ENCODE data around the gene B3GNT3. TPM values are rescaled to one million over a fixed set of nuclear protein-coding genes. Genes with fewer than 3 reads are reported as not detected.
A peak's percentile ranks its signal among the peaks of the same experiment; 100 is the strongest.

B3GNT3 gene
- total and polyA plus RNA-seq, 2 donors, result 5.7 to 6.5 TPM

- H3K4me1 ChIP-seq (ENCODE audit: insufficient read depth), result no peaks in the 10 kb centered on the region
- 12% methylated on average over 56 of the region's 56 CpGs for WGBS
- peak; percentile 90 for DNase-seq (ENCODE audit: extremely low spot score)
- peak overlapping the region; percentile 0 for H3K4me3 ChIP-seq (ENCODE audit: low read depth, low read length)
- H3K36me3 ChIP-seq (ENCODE audit: insufficient read depth), result no peaks in the 10 kb centered on the region
- no peak overlapping the region for H3K27ac ChIP-seq (ENCODE audit: low read depth)
Measured at GRCh38 chr19:17841810-17842662, 47.1 kb downstream of the B3GNT3 start.

- no peaks in the 10 kb centered on the region for H3K4me1 ChIP-seq (ENCODE audit: insufficient read depth)
- DNase-seq (ENCODE audit: extremely low spot score), result no peak
- H3K36me3 ChIP-seq (ENCODE audit: insufficient read depth), result no peaks in the 10 kb centered on the region
- 72% methylated on average over 20 of the region's 20 CpGs for WGBS
- no peak overlapping the region for H3K27ac ChIP-seq (ENCODE audit: low read depth)
- peak overlapping the region; percentile 0 for H3K4me3 ChIP-seq (ENCODE audit: low read depth, low read length)
Measured at GRCh38 chr19:17842663-17843291, 47.8 kb downstream of the B3GNT3 start.

- no peak overlapping the region for H3K4me3 ChIP-seq (ENCODE audit: low read depth, low read length)
- DNase-seq (ENCODE audit: extremely low spot score), result no peak
- H3K36me3 ChIP-seq (ENCODE audit: insufficient read depth), result no peaks in the 10 kb centered on the region
- no peak overlapping the region for H3K27ac ChIP-seq (ENCODE audit: low read depth)
- WGBS, result 88% methylated on average over 9 of the region's 9 CpGs
- no peaks in the 10 kb centered on the region for H3K4me1 ChIP-seq (ENCODE audit: insufficient read depth)
Measured at GRCh38 chr19:17843292-17843827, 48.4 kb downstream of the B3GNT3 start.

- Histone ChIP-seq H3K4me1 (ENCODE audit: insufficient read depth) (no peaks in the 10 kb centered on the region), H3K4me3 (ENCODE audit: low read depth, low read length) (no peak overlapping the region), H3K36me3 (ENCODE audit: insufficient read depth) (no peaks in the 10 kb centered on the region), H3K27ac (ENCODE audit: low read depth) (no peak overlapping the region)
- no peak for DNase-seq (ENCODE audit: extremely low spot score)
- 82% methylated on average over 14 of the region's 14 CpGs for WGBS
Measured at GRCh38 chr19:17843908-17844490, 49.1 kb downstream of the B3GNT3 start.

DNA sequence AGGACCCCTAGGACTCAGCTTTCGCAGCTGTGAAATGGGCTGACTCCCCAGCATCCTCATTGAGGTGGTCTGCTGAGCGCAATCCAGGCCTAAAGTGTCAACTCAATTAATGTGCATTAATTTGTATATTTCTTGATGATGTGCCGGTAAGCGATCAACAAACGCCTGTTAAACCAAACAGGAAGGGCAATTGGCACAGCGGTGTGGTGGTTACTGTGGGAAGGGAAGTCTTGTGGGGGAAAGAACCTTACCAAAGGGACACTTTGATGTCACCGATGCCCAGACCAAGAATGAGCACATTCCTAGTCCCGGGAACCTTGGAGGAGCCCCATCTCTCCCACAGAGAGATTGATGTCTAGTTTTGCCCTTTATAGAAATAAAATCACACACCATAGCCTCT lies 51.2 kb downstream of the B3GNT3 start:
- Histone ChIP-seq H3K4me1 (ENCODE audit: insufficient read depth) (no peaks in the 10 kb centered on the region), H3K4me3 (ENCODE audit: low read depth, low read length) (no peak overlapping the region), H3K36me3 (ENCODE audit: insufficient read depth) (no peaks in the 10 kb centered on the region), H3K27ac (ENCODE audit: low read depth) (no peak overlapping the region)
- 83% methylated on average over 8 of the region's 8 CpGs for WGBS
- DNase-seq (ENCODE audit: extremely low spot score), result no peak

DNA sequence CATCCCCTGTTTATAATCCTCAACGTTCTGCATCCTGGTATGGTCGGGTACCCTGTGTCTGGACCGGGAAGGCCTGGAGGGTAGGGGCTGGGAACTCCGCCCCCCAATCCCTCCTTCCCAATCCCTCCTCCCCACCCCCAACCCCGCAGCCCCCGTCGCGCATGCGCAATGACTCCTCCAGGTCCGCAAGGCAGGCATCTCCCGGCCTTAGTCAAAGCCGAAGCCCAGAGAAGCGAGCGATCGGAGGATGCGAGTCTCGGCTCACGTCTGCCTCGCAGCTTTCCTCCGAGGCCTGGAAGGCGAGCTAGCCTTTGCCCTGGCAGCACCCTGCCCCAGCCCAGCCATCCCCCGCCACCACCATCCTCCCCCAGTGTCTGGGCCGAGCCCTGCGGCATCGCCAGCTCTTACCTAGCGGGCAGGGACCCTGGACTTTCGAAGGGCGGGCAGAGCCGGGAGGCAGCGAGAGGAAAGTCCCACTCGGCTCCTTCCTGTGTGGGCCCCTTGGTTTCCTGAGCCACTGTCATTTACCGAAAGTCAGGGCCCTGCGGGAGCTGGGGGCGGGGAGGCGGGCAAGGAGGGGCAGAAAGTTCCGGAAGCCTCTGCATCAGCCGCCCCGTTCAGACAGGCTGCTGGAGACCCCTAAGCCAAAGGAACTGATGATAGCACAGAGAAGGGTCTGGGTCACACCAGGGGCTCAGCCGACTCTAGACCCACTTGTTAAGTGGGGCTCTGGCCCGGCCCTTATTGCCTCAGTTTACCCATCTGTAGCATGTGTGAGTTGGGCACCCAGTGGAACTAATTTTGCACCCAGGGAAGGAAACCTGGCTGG lies 52.8 kb downstream of the B3GNT3 start, which contains the start of gene JAK3:
Gene JAK3 (minus strand): TSS at position 445 of the 829 bp plus-strand sequence. CDS start 3,565 bp downstream, outside the sequence.
- Histone ChIP-seq H3K4me3 (ENCODE audit: low read depth, low read length) (peak within 1 kb of the TSS; percentile 21), H3K36me3 (ENCODE audit: insufficient read depth) (no peaks in the 10 kb centered on the region), H3K27ac (ENCODE audit: low read depth) (peak within 1 kb of the TSS; percentile 14), H3K4me1 (ENCODE audit: insufficient read depth) (no peaks in the 10 kb centered on the region)
- WGBS, result 9% methylated on average over 40 of the region's 40 CpGs
- peak; percentile 62 for DNase-seq (ENCODE audit: extremely low spot score)

DNA sequence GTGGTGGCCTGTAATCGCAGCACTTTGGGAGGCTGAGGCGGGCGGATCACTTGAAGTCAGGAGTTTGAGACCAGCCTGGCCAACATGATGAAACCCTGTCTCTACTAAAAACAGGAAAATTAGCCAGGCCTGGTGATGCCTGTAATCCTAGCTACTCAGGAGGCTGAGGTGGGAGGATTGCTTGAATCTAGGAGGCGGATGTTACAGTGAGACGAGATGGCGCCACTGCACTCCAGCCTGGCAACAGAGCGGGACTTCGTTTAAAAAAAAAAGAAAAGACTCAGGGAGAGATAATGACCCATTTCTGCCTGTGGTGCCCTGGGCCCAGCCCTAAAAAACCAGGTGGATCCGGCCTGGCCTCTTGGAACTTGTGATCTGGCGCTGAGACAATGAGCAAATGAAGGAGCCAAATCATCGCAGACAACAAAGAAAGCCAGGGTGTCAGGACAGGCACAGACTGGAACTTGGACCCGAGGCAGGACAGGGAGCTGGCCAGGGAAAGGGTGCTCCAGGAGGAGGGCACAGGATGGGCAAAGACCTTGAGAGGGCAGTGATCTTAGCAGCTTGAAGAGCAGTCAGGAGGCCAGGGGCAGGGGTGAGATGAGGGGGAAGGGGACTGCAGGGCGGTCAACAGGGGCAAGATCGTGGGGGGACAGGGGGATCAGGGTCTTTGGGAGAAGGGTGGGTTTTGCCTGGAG lies 53.8 kb downstream of the B3GNT3 start:
- 84% methylated on average over 14 of the region's 14 CpGs for WGBS
- H3K27ac ChIP-seq (ENCODE audit: low read depth), result no peak overlapping the region
- no peak overlapping the region for H3K4me3 ChIP-seq (ENCODE audit: low read depth, low read length)
- DNase-seq (ENCODE audit: extremely low spot score), result no peak
- H3K4me1 ChIP-seq (ENCODE audit: insufficient read depth), result no peaks in the 10 kb centered on the region
- H3K36me3 ChIP-seq (ENCODE audit: insufficient read depth), result no peaks in the 10 kb centered on the region

DNA sequence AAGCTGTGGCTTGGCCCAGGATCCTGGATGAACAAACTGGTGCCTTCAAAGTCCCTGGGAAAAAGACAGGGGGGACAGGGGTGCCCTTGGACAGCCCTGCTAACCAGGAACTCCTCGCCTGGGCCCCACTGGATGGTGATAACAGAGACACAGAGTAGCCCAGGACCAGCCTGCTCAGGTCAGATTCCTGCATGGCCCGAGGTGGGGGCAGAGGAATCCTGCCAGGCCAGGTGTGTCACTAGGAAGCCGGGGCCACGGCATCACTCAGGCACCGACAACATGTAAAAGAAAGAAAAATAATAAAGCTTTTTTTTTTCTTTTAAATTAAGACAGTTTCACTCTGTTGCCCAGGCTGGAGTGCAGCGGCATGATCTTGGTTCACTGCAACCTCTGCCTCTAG lies 59.1 kb downstream of the B3GNT3 start:
- no peak for DNase-seq (ENCODE audit: extremely low spot score)
- Histone ChIP-seq H3K4me3 (ENCODE audit: low read depth, low read length) (no peak overlapping the region), H3K36me3 (ENCODE audit: insufficient read depth) (no peaks in the 10 kb centered on the region), H3K27ac (ENCODE audit: low read depth) (no peak overlapping the region), H3K4me1 (ENCODE audit: insufficient read depth) (no peaks in the 10 kb centered on the region)
- WGBS, result 80% methylated on average over 6 of the region's 6 CpGs

- H3K27ac ChIP-seq (ENCODE audit: low read depth), result no peak overlapping the region
- no peak overlapping the region for H3K4me3 ChIP-seq (ENCODE audit: low read depth, low read length)
- no peaks in the 10 kb centered on the region for H3K4me1 ChIP-seq (ENCODE audit: insufficient read depth)
- H3K36me3 ChIP-seq (ENCODE audit: insufficient read depth), result no peaks in the 10 kb centered on the region
- DNase-seq (ENCODE audit: extremely low spot score), result no peak
- WGBS, result 14% methylated on average over 29 of the region's 29 CpGs
Measured at GRCh38 chr19:17855280-17856152, 60.6 kb downstream of the B3GNT3 start.

DNA sequence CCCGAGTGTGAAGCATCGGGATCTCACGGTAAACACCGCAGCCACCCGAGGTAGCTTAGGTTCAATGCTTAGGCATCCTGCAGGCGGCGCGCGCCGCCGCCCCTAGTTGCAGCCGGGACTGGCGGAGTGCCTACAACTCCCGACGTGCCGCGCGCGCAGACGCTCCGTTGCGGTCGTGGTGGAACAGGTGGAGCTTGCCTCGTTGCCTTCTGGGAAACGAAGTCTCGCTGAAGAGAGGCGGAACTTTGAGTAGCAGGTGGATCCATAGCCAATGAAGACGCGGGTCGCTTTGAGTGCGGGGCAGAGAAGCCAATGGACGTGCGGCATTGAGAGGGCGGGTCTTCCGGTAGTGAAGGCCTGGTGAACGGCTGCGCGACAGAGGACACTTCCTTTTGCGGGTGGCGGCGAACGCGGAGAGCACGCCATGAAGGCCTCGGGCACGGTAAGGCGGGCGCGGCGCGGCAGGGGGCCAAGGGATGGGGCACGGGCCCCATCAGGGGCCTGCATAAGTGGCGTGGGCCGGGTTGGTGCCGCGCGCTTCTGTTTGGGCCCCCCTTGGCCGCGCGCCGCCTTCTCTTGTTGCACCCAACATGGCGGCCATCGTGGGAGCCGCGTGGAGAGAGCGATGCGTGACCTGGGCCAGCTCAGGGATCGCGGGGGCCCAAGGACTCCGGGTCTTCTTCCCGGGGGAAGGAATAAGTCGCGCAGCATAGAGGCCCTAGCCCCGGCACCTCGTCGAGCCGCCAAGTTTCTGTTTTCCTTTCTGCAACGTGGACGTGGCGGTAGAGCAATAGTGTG lies 64.8 kb downstream of the B3GNT3 start, which contains the start of gene RPL18A:
Gene RPL18A (plus strand): TSS at position 378 of the 798 bp plus-strand sequence. CDS start 47 bp downstream, at position 425.
- under 1% methylated on average over 80 of the region's 80 CpGs for WGBS
- Histone ChIP-seq H3K4me3 (ENCODE audit: low read depth, low read length) (peak within 1 kb of the TSS; percentile 81), H3K36me3 (ENCODE audit: insufficient read depth) (peaks cover 6% of the 10 kb centered on the region), H3K27ac (ENCODE audit: low read depth) (peak within 1 kb of the TSS; percentile 38), H3K4me1 (ENCODE audit: insufficient read depth) (no peaks in the 10 kb centered on the region)
- DNase-seq (ENCODE audit: extremely low spot score), result peak; percentile 99

DNA sequence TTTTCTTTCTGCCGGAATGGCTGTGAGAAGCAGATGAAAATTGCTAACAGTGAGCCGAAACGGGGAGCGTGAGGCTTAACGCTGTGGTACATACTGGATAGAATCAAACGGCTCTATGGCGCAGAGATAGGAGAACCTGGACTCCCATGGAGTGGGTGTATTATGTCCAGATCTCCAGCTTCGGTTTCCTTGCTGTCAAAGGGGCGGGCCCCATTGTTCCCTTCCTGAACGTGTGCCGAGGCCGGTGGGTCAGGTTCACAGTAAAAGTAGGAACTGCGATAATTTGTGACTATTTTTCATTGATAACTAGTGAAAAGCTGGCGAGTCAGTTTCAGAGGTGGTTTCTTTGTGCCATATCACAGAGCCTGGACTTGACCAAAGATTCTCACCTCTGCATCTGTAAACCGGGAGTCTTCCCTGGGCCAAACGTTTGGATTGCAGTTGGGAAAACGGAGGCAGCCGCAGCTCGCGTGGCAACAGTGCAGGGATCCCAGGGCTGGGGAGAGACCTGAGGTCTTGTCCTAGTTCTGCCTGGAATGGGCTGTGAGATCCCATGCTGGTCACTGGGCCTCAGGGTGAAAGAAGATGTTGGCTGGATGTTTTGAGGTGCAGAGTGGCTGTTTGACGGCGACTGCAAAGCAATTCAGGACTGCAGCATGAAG lies 65.5 kb downstream of the B3GNT3 start:
- DNase-seq (ENCODE audit: extremely low spot score), result no peak
- whole genome bisulfite sequencing, result under 1% methylated on average over 22 of the region's 22 CpGs
- Histone ChIP-seq H3K4me1 (ENCODE audit: insufficient read depth) (no peaks in the 10 kb centered on the region), H3K27ac (ENCODE audit: low read depth) (no peak overlapping the region), H3K36me3 (ENCODE audit: insufficient read depth) (peaks cover 6% of the 10 kb centered on the region), H3K4me3 (ENCODE audit: low read depth, low read length) (peak overlapping the region; percentile 81)

Data from urinary bladder (tissue), 4 donors.